K562 (cell line): ENCODE data around the gene KCNK1. TPM values are rescaled to one million over a fixed set of nuclear protein-coding genes. Genes with fewer than 3 reads are reported as not detected.

Source experiments
- ATAC-seq: fragments of 200-7000 bp; cut with Tn5 transposase; 3 replicates; pipeline ENCODE4 v1.9.1; 2020; ENCODE audit warnings: moderate library complexity
- BruUV-seq: library from RNA; stranded (reverse); fragments of 400-500 nt; replicated peaks from 2 replicates; lab custom pipeline; 2021; lab: Mats Ljungman, UMichigan
- CTCF ChIA-PET: fragments of 300-600 bp; formaldehyde crosslinking; extraction: SDS; loops from one replicate; lab custom pipeline; 2021; ENCODE audit warnings: low intra/inter-chr PET ratio; lab: Yijun Ruan, JAX
- POLR2A ChIA-PET: fragments of 300-600, 350-650 bp; sonication (Branson Sonifier 250); formaldehyde crosslinking; extraction: SDS; loops from one replicate; lab custom pipeline; 2021; ENCODE audit warnings: antibody characterized with exemption, inconsistent platforms; lab: Yijun Ruan, JAX
- DNase-seq, 4 experiments: peaks; one replicate each; pipeline versions ENCODE4 v3.0.0 to v3.0.0-alpha.2; 2011 to 2018; ENCODE audit warnings: low spot score in 3 of 4, mixed read lengths in 3 of 4; ENCODE audit errors: extremely low read depth in 1 of 4
- FAIRE-seq: peaks from 2 replicates; lab custom pipeline; 2011; peaks lifted over from hg19 to GRCh38; lab: Jason Lieb, UNC
- H2AFZ ChIP-seq: 2 replicates; pipeline ENCODE4 v1.6.0; 2011; ENCODE audit warnings: low read depth, low read length, control low read depth, inconsistent platforms
- H3K27ac ChIP-seq: fragments of 200-600 bp; 3 replicates; pipeline ENCODE4 v1.8.0; 2011; ENCODE audit warnings: low read depth, mild to moderate bottlenecking, control low read depth, inconsistent platforms, low read length, moderate library complexity, mixed read lengths; ENCODE audit errors: extremely low read depth
- H3K27me3 ChIP-seq, 2 experiments: fragments of 300-600 bp in 1 of 2; 2 replicates in 1 of 2; 3 replicates in 1 of 2; pipeline versions ENCODE4 v1.6.0 to v1.8.0; 2011; ENCODE audit warnings: inconsistent platforms in 2 of 2, low read length in 2 of 2, mild to moderate bottlenecking in 1 of 2, mixed read lengths in 1 of 2, moderate library complexity in 1 of 2; ENCODE audit not compliant: control insufficient read depth in 2 of 2, insufficient read depth in 2 of 2
- H3K36me3 ChIP-seq: fragments of 300-600 bp; 3 replicates; pipeline ENCODE4 v1.8.0; 2011; ENCODE audit warnings: mild to moderate bottlenecking, low read length, inconsistent platforms; ENCODE audit not compliant: control insufficient read depth, insufficient read depth
- H3K4me1 ChIP-seq, 2 experiments: fragments of 200-600 bp in 1 of 2; replicated peaks in 1 of 2; 2 replicates in 1 of 2; 3 replicates in 1 of 2; pipeline versions ENCODE4 v1.5.1 to v1.8.0; 2011; ENCODE audit warnings: inconsistent platforms in 2 of 2, low read length in 2 of 2, mild to moderate bottlenecking in 1 of 2, mixed read lengths in 1 of 2, moderate library complexity in 1 of 2; ENCODE audit not compliant: control insufficient read depth in 2 of 2, insufficient read depth in 2 of 2
- H3K4me2 ChIP-seq: 2 replicates; pipeline ENCODE4 v1.6.1; 2011; ENCODE audit warnings: low read length, control low read depth, inconsistent platforms, mixed read lengths; ENCODE audit not compliant: insufficient read depth
- H3K4me3 ChIP-seq: fragments of 200-600 bp; sonication (generic), shearing (Covaris generic); 2 replicates; pipeline ENCODE4 v1.5.1; 2016; ENCODE audit warnings: control low read depth, inconsistent platforms
- H3K79me2 ChIP-seq: fragments of 200-600 bp; 3 replicates; pipeline ENCODE4 v1.8.0; 2011; ENCODE audit warnings: low read length, inconsistent platforms; ENCODE audit not compliant: control insufficient read depth, insufficient read depth
- H3K9ac ChIP-seq, 2 experiments: 2 replicates each; pipeline versions ENCODE4 v1.6.0 to v1.6.1; 2011; ENCODE audit warnings: low read depth in 2 of 2, low read length in 2 of 2, control low read depth in 1 of 2, inconsistent platforms in 1 of 2, mild to moderate bottlenecking in 1 of 2, mixed read lengths in 1 of 2; ENCODE audit not compliant: insufficient read depth in 1 of 2
- H3K9me1 ChIP-seq: one replicate; pipeline ENCODE4 v1.6.0; 2011; ENCODE audit warnings: inconsistent platforms, mild to moderate bottlenecking, low read length, moderate library complexity; ENCODE audit not compliant: control insufficient read depth, insufficient read depth
- H3K9me3 ChIP-seq: replicated peaks from 2 replicates; pipeline ENCODE4 v1.5.1; 2011; ENCODE audit warnings: low read depth, low read length, inconsistent platforms; ENCODE audit not compliant: control insufficient read depth, insufficient read depth
- H4K20me1 ChIP-seq: replicated peaks from 2 replicates; pipeline ENCODE4 v1.6.1; 2011; ENCODE audit warnings: low read length, inconsistent platforms, mixed read lengths; ENCODE audit not compliant: control insufficient read depth, insufficient read depth
- CHD4 ChIP-seq: fragments of 200-600 bp; sonication (generic); IDR thresholded peaks from 3 replicates; pipeline ENCODE4 v1.6.1; 2012; ENCODE audit warnings: low read depth, mild to moderate bottlenecking, mixed read lengths, low read length, inconsistent platforms; ENCODE audit not compliant: insufficient read depth, insufficient replicate concordance, poor library complexity, severe bottlenecking
- HDGF ChIP-seq: fragments of 450-650 bp; IDR thresholded peaks from 2 replicates; pipeline ENCODE4 v1.6.1; 2016
- KDM2B ChIP-seq: fragments of 250-450 bp; sonication (Bioruptor Pico); IDR thresholded peaks from 2 replicates; pipeline ENCODE4 v1.8.0; 2021; ENCODE audit warnings: mild to moderate bottlenecking, moderate library complexity
- MBD2 ChIP-seq: sonication (generic); IDR thresholded peaks from 2 replicates; pipeline ENCODE4 v1.6.1; 2016; ENCODE audit warnings: low read depth, borderline replicate concordance
- MTA2 ChIP-seq: fragments of 450-650 bp; IDR thresholded peaks from 2 replicates; pipeline ENCODE4 v1.6.1; 2016; ENCODE audit warnings: low read depth
- NFYB ChIP-seq: IDR thresholded peaks from 2 replicates; pipeline ENCODE4 v1.6.1; 2011; ENCODE audit warnings: mild to moderate bottlenecking, moderate library complexity; ENCODE audit not compliant: insufficient read length; ENCODE audit errors: extremely low read depth
- PHB2 ChIP-seq: fragments of 450-650 bp; IDR thresholded peaks from 2 replicates; pipeline ENCODE4 v1.6.1; 2017; ENCODE audit warnings: low read depth
- SRSF1 ChIP-seq: fragments of 200-400 bp; formaldehyde crosslinking; IDR thresholded peaks from 2 replicates; pipeline ENCODE4 v1.6.1; 2017; ENCODE audit warnings: mild to moderate bottlenecking, low read depth, low read length, moderate library complexity
- ZFPM2 ChIP-seq: fragments of 250-450 bp; sonication (Bioruptor Pico); IDR thresholded peaks from 2 replicates; pipeline ENCODE4 v1.5.1; 2022; ENCODE audit warnings: mild to moderate bottlenecking
- ZNF408 ChIP-seq: fragments of 250-450 bp; sonication (Bioruptor Pico); IDR thresholded peaks from 2 replicates; pipeline ENCODE4 v1.4.0; 2020; ENCODE audit warnings: low read depth, mild to moderate bottlenecking, moderate library complexity
- ZNF707 ChIP-seq: fragments of 250-450 bp; sonication (Bioruptor Pico); conservative IDR thresholded peaks from 2 replicates; pipeline ENCODE4 v1.8.0; 2022; ENCODE audit warnings: inconsistent platforms, mild to moderate bottlenecking, moderate library complexity
- WGBS: fragments of 100-300 bp; shearing (Covaris generic); methylation state at CpG from one replicate; pipeline ENCODE4 v1.1.6; 2016; ENCODE audit warnings: low coverage, mixed read lengths; ENCODE audit not compliant: insufficient coverage; ENCODE audit errors: missing lambda C conversion rate; 5-methylcytosine and 5-hydroxymethylcytosine counted together
- in situ Hi-C: fragments of 300-500 bp; cut with MboI; formaldehyde crosslinking; loops from 4 replicates; pipeline ENCODE4 v1.15.0; 2018; ENCODE audit warnings: inconsistent platforms, mixed read lengths
- intact Hi-C: fragments of 100-400 bp; cut with micrococcal nuclease; formaldehyde crosslinking; loops from 2 replicates; pipeline ENCODE4 v1.14.2; 2022
- polyA plus RNA-seq, 8 experiments: library from polyadenylated mRNA; depleted of rRNA in 4 of 8; stranded (reverse) in 5 of 8; unstranded in 3 of 8; fragments of >200 nt; fragmentation: Nextera tagmentation in 2 of 8; fragmentation: Illumina TruSeq in 1 of 8; extraction: Ambion mirVana in 2 of 8; extraction: Trizol in 1 of 8; gene quantifications; 2 replicates each; pipeline versions ENCODE4 v1.2.1 to v1.2.3, GENCODE V29; 2011 to 2014; ENCODE audit warnings: inconsistent platforms in 1 of 8, missing spikeins in 1 of 8
- total RNA-seq, 7 experiments: library from RNA; depleted of rRNA in 6 of 7; stranded (reverse); fragments of >200 nt in 6 of 7; fragmentation: Illumina TruSeq in 2 of 7; extraction: Trizol in 2 of 7; gene quantifications; 2 replicates each; pipeline versions ENCODE4 v1.2.1 to v1.2.3, GENCODE V29; 2011 to 2021; ENCODE audit warnings: low replicate concordance in 1 of 7
- TF ChIP-seq, protein P1 (sequence below), 2 experiments: fragments of 450-650 bp; IDR thresholded peaks; 2 replicates each; pipeline ENCODE4 v1.6.1; 2016; ENCODE audit warnings: mild to moderate bottlenecking in 2 of 2, borderline replicate concordance in 1 of 2, low read depth in 1 of 2, moderate library complexity in 1 of 2
- TF ChIP-seq, protein P2 (sequence below): sonication (generic); IDR thresholded peaks from 2 replicates; pipeline ENCODE4 v1.6.1; 2016

The KCNK1 gene
- total and polyA plus RNA-seq, 9 of the 15 experiments (the other 6 are each of a cell fraction or from before 2014, with no cell fraction given): 3.1 to 22.7 (median 6.0) TPM

DNA sequence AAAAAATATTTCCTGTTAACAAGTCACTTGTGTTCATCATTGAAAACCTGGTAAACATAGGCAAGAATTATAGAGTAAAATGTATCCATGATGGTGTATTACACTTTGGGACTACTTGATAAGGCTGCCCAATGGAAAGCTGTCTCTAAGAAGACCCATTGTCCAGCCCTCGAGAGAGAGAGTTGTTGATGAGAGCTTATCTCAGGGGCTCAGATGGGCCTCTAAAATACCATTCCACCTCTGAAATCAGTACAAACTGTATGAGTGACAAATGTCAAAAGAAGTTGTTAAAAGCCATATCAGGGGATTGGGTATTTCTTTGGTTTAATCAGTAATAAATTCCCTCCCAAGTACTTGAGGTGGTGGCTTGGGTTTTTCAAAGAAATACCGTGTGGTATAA lies 96.1 kb downstream of the KCNK1 start:
- ATAC-seq (peak; percentile 70), FAIRE-seq (peak; percentile 83), DNase-seq (peak; percentile 38 to 86 (median 62))
- Histone ChIP-seq H3K36me3 (no peaks in the 10 kb centered on the region), H3K9me3 (peaks cover 13% of the 10 kb centered on the region), H3K4me2 (no peak overlapping the region), H3K9ac (no peak overlapping the region), H3K27me3 (no peaks in the 10 kb centered on the region), H3K4me1 (peaks cover 7 to 34% of the 10 kb centered on the region in 2 experiments; a peak in 4 of 5 replicates), H3K27ac (no peak overlapping the region), H3K9me1 (no peaks in the 10 kb centered on the region), H2AFZ (no peak overlapping the region), H3K79me2 (no peaks in the 10 kb centered on the region), H4K20me1 (no peaks in the 10 kb centered on the region), H3K4me3 (no peak overlapping the region)
- in situ Hi-C loops (no loop called here), intact Hi-C loops (no loop called here)
- ChIA-PET POLR2A (interaction anchor here (0.6 to 1.2 kb wide), 2 partner anchors 11 to 21 kb away, joined by 3 to 6 read pairs; no protein-coding TSS in a partner anchor), CTCF (no interaction called here)
- BruUV-seq: no TSS peak
- WGBS: 0% methylated on average over 2 of the region's 2 CpGs
- TF ChIP-seq ZNF408: no peak
- TF ChIP-seq, protein P1, sequence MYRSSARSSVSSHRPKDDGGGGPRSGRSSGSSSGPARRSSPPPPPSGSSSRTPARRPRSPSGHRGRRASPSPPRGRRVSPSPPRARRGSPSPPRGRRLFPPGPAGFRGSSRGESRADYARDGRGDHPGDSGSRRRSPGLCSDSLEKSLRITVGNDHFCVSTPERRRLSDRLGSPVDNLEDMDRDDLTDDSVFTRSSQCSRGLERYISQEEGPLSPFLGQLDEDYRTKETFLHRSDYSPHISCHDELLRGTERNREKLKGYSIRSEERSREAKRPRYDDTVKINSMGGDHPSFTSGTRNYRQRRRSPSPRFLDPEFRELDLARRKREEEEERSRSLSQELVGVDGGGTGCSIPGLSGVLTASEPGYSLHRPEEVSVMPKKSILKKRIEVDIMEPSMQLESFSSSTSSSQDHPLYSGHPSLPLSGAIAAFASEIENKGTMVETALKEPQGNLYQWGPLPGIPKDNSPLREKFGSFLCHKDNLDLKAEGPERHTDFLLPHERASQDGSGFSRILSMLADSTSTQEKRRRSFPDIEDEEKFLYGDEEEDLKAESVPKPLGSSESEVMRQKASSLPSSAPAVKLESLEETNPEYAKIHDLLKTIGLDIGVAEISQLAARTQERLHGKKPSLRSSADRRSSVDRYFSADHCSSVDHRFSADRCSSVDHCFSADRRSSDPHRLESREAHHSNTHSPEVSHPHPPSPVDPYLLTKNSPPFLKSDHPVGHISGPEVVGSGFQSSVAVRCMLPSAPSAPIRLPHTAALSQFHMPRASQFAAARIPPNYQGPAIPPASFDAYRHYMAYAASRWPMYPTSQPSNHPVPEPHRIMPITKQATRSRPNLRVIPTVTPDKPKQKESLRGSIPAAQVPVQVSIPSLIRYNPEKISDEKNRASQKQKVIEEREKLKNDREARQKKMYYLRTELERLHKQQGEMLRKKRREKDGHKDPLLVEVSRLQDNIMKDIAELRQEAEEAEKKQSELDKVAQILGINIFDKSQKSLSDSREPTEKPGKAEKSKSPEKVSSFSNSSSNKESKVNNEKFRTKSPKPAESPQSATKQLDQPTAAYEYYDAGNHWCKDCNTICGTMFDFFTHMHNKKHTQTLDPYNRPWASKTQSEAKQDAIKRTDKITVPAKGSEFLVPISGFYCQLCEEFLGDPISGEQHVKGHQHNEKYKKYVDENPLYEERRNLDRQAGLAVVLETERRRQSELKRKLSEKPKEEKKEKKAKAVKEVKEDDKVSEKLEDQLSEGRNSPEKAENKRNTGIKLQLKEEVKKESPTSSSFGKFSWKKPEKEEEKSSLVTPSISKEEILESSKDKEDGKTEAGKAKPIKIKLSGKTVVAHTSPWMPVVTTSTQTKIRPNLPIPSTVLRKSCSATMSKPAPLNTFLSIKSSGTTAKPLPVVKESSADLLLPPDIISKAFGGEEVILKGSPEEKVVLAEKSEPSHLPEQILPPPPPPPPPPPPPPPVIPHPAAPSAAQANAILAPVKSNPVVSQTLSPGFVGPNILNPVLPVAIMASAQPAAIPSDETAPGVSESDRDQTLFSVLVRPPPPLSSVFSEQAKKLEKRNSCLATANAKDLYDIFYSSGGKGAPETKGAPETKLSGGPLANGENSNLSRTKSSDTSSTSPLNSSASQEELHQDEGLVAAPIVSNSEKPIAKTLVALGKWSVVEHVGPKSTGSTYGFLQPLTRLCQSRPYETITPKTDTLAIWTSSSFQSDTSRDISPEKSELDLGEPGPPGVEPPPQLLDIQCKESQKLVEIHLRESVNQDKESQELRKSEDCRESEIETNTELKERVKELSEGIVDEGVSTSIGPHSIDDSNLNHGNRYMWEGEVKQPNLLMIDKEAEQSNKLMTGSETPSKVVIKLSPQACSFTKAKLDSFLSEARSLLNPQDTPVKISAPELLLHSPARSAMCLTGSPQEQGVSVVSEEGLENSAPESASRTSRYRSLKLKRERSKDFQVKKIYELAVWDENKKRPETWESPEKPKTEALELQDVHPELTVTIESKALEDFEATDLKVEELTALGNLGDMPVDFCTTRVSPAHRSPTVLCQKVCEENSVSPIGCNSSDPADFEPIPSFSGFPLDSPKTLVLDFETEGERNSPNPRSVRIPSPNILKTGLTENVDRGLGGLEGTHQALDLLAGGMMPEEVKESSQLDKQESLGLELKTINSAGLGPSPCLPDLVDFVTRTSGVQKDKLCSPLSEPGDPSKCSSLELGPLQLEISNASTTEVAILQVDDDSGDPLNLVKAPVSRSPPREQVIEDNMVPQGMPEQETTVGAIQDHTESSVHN (IDR thresholded peaks at IDR 0.05; ENCODE audit: borderline replicate concordance in 1 of 2, low read depth in 1 of 2): no peak
- no peak for TF ChIP-seq CHD4
- TF ChIP-seq NFYB: no peak
- no peak for TF ChIP-seq HDGF
- TF ChIP-seq SRSF1: no peak
- no peak for TF ChIP-seq PHB2
- TF ChIP-seq MTA2: peak; percentile 79
- TF ChIP-seq KDM2B (CRISPR knock-in tag): no peak
- no peak for TF ChIP-seq MBD2
- no peak for TF ChIP-seq ZFPM2 (CRISPR knock-in tag)
- TF ChIP-seq ZNF707 (CRISPR knock-in tag): no peak
- TF ChIP-seq, protein P2, sequence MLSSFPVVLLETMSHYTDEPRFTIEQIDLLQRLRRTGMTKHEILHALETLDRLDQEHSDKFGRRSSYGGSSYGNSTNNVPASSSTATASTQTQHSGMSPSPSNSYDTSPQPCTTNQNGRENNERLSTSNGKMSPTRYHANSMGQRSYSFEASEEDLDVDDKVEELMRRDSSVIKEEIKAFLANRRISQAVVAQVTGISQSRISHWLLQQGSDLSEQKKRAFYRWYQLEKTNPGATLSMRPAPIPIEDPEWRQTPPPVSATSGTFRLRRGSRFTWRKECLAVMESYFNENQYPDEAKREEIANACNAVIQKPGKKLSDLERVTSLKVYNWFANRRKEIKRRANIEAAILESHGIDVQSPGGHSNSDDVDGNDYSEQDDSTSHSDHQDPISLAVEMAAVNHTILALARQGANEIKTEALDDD: no peak
